Measurements from ENCODE around the gene CBX7. TPM values are rescaled to one million over a fixed set of nuclear protein-coding genes. Genes with fewer than 3 reads are reported as not detected.

Gene CBX7
- total and polyA plus RNA-seq, 2 of the 4 experiments (the other 2 are of a cell fraction), result 0.90 to 3.6 TPM

- TF ChIP-seq NFE2L2 (IDR thresholded peaks at IDR 0.05; ENCODE audit: low read depth, low read length) (no peak), MXI1 (IDR thresholded peaks at IDR 0.05; ENCODE audit: borderline replicate concordance, low read depth, low read length) (no peak), CHD1 (IDR thresholded peaks at IDR 0.05; ENCODE audit: low read depth, low read length) (no peak)
Observed at GRCh38 chr22:39170825-39171622, 18.5 kb upstream of the CBX7 start (continued).

GRCh38 chr22:39169797-39170466 lies 17.5 kb upstream of the CBX7 start:
- H3K79me1 ChIP-seq (ENCODE audit: low read depth in 1 of 2, low read length in 2 of 2), result peaks cover 0 to 17% of the 10 kb centered on the region in 2 experiments; a peak in 2 of 4 replicates
- H3K9me3 ChIP-seq (ENCODE audit: control insufficient read depth, insufficient read depth, low read length), result no peaks in the 10 kb centered on the region
- no peak overlapping the region for H4K5ac ChIP-seq (ENCODE audit: low read depth, low read length)
- ATAC-seq (ENCODE audit: low read depth) (no peak), DNase-seq (no peak)
- no peak overlapping the region for H2BK120ac ChIP-seq (ENCODE audit: low read depth, low read length)
- H3K27me3 ChIP-seq (ENCODE audit: control insufficient read depth, insufficient read depth, low read length), result peaks cover 2% of the 10 kb centered on the region; the same call in 1 of the 2 replicates
- no TSS peak for BruUV-seq (replicated peaks)
- no peak overlapping the region for H3K9ac ChIP-seq (ENCODE audit: low read depth, low read length)
- ChIA-PET CTCF (interaction anchor here (0.7 to 1.0 kb wide), 2 partner anchors 32 to 140 kb away, joined by 3 to 4 read pairs; no protein-coding TSS in a partner anchor), POLR2A (ENCODE audit: unreplicated experiment) (no interaction called here)
- H2AK9ac ChIP-seq (replicated peaks; ENCODE audit: low read depth, low read length, poor library complexity), result no peak overlapping the region
- H3K9me1 ChIP-seq (ENCODE audit: insufficient read depth, low read length), result peaks cover 14% of the 10 kb centered on the region
- no peaks in the 10 kb centered on the region for H4K20me1 ChIP-seq (ENCODE audit: insufficient read depth, low read length)
- no peak overlapping the region for H3K27ac ChIP-seq (ENCODE audit: insufficient read depth, low read length)
- 38% methylated on average over 4 of the region's 8 CpGs; no CpG with 5 or more reads in 1 of the 2 experiments for whole genome bisulfite sequencing, 2 experiments (ENCODE audit: extremely low coverage in 2 of 2, insufficient read length in 1 of 2)
- H3K4me1 ChIP-seq (ENCODE audit: control insufficient read depth, insufficient read depth, low read length), result peaks cover 21% of the 10 kb centered on the region
- no peak overlapping the region for H4K8ac ChIP-seq (ENCODE audit: low read depth in 2 of 2, low read length in 2 of 2)
- no peak overlapping the region for H3K14ac ChIP-seq (replicated peaks; ENCODE audit: low read depth, low read length)
- intact Hi-C loops (cut with micrococcal nuclease) (loop anchor here (1.0 to 10.0 kb wide), 3 partner anchors 138 to 352 kb away; partner anchors contain the start of gene ATF4), dilution Hi-C loops (cut with HindIII; ENCODE audit: low sequenced_read_pairs, unreplicated experiment) (no loop called here), in situ Hi-C loops (cut with MboI; ENCODE audit: low sequenced_read_pairs) (loop anchor here (5.0 to 25.0 kb wide), 3 partner anchors 142 to 867 kb away; no protein-coding TSS in a partner anchor)
- no peak overlapping the region for H3K56ac ChIP-seq (ENCODE audit: extremely low read depth, insufficient read depth, low read length)
- no peak overlapping the region for H4K91ac ChIP-seq (ENCODE audit: insufficient read depth, low read depth, low read length)
- no peak overlapping the region for H2BK5ac ChIP-seq (ENCODE audit: low read depth, low read length, poor library complexity, severe bottlenecking)
- H2AK5ac ChIP-seq (ENCODE audit: low read depth, low read length), result 0 out of 2 replicates have a peak overlapping the region, but pooled peaks have one; percentile 23
- H3K36me3 ChIP-seq (ENCODE audit: control insufficient read depth, insufficient read depth, low read length), result no peaks in the 10 kb centered on the region
- no peak overlapping the region for H3K4ac ChIP-seq (ENCODE audit: low read depth, low read length)
- no peak overlapping the region for H3K4me2 ChIP-seq (ENCODE audit: low read depth, low read length)
- H2BK20ac ChIP-seq (ENCODE audit: low read depth, low read length), result no peak overlapping the region
- H3K23ac ChIP-seq (ENCODE audit: low read depth, low read length), result no peak overlapping the region
- H3K4me3 ChIP-seq (ENCODE audit: insufficient read depth, low read depth, low read length), result no peak overlapping the region
- H2BK15ac ChIP-seq (ENCODE audit: low read depth, low read length), result no peak overlapping the region
- H2AFZ ChIP-seq (replicated peaks; ENCODE audit: low read length, poor library complexity), result peak overlapping the region; percentile 53
- no peak overlapping the region for H3K18ac ChIP-seq (ENCODE audit: low read depth, low read length)
- TF ChIP-seq USF2 (IDR thresholded peaks at IDR 0.05; ENCODE audit: low read depth, low read length), result no peak
- no peak for TF ChIP-seq CTCF (conservative IDR thresholded peaks at IDR 0.05; ENCODE audit: low read depth, low read length)
- TF ChIP-seq BHLHE40 (IDR thresholded peaks at IDR 0.05; ENCODE audit: low read depth, low read length), result no peak
- TF ChIP-seq RAD21 (IDR thresholded peaks at IDR 0.05; ENCODE audit: low read length), result no peak
- TF ChIP-seq POLR2A (IDR thresholded peaks at IDR 0.05; ENCODE audit: low read depth, low read length), result no peak
- TF ChIP-seq MXI1 (IDR thresholded peaks at IDR 0.05; ENCODE audit: borderline replicate concordance, low read depth, low read length), result no peak
- no peak for TF ChIP-seq NFE2L2 (IDR thresholded peaks at IDR 0.05; ENCODE audit: low read depth, low read length)
- TF ChIP-seq FOS (IDR thresholded peaks at IDR 0.05; ENCODE audit: low read depth, low read length), result no peak
- no peak for TF ChIP-seq MAFK (IDR thresholded peaks at IDR 0.05; ENCODE audit: low read depth, low read length)
- TF ChIP-seq RFX5 (IDR thresholded peaks at IDR 0.05; ENCODE audit: low read depth, low read length), result no peak
- no peak for TF ChIP-seq RCOR1 (IDR thresholded peaks at IDR 0.05; ENCODE audit: insufficient replicate concordance, low read length)
- TF ChIP-seq CEBPB (IDR thresholded peaks at IDR 0.05; ENCODE audit: low read depth, low read length), result no peak

Measured in IMR-90 (cell line).